HL-60 (cell line): ENCODE data around the gene MYO3B.

ENCODE experiments used
- CTCF ChIP-seq: IDR thresholded peaks from one replicate; pipeline ENCODE4 v1.5.1; 2011; ENCODE audit warnings: low read length, control low read depth, inconsistent platforms; ENCODE audit not compliant: insufficient read depth
- GABPA ChIP-seq: IDR thresholded peaks from 2 replicates; pipeline ENCODE4 v1.6.1; 2012; ENCODE audit warnings: low read depth
- POLR2AphosphoS5 ChIP-seq: IDR thresholded peaks from 2 replicates; pipeline ENCODE4 v1.6.1; 2012; ENCODE audit warnings: low read depth
- TF ChIP-seq, protein P1 (sequence below): IDR thresholded peaks from 2 replicates; pipeline ENCODE4 v1.6.1; 2012; ENCODE audit warnings: low read depth; ENCODE audit not compliant: insufficient replicate concordance

GRCh38 chr2:170501421-170502043, 323.6 kb downstream of the MYO3B start:
- TF ChIP-seq POLR2AphosphoS5 = no peak
- no peak for TF ChIP-seq CTCF
- TF ChIP-seq, protein P1, sequence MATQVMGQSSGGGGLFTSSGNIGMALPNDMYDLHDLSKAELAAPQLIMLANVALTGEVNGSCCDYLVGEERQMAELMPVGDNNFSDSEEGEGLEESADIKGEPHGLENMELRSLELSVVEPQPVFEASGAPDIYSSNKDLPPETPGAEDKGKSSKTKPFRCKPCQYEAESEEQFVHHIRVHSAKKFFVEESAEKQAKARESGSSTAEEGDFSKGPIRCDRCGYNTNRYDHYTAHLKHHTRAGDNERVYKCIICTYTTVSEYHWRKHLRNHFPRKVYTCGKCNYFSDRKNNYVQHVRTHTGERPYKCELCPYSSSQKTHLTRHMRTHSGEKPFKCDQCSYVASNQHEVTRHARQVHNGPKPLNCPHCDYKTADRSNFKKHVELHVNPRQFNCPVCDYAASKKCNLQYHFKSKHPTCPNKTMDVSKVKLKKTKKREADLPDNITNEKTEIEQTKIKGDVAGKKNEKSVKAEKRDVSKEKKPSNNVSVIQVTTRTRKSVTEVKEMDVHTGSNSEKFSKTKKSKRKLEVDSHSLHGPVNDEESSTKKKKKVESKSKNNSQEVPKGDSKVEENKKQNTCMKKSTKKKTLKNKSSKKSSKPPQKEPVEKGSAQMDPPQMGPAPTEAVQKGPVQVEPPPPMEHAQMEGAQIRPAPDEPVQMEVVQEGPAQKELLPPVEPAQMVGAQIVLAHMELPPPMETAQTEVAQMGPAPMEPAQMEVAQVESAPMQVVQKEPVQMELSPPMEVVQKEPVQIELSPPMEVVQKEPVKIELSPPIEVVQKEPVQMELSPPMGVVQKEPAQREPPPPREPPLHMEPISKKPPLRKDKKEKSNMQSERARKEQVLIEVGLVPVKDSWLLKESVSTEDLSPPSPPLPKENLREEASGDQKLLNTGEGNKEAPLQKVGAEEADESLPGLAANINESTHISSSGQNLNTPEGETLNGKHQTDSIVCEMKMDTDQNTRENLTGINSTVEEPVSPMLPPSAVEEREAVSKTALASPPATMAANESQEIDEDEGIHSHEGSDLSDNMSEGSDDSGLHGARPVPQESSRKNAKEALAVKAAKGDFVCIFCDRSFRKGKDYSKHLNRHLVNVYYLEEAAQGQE = no peak
- no peak for TF ChIP-seq GABPA
